Subcutaneous abdominal adipose tissue (tissue), 5 donors: ENCODE data around the gene SEPTIN11.
A peak's percentile ranks its signal among the peaks of the same experiment; 100 is the strongest.

Source experiments
- H3K27ac ChIP-seq: one replicate; pipeline ENCODE4 v1.7.0; 2013; ENCODE audit warnings: low read depth, mild to moderate bottlenecking, inconsistent platforms, low read length, moderate library complexity
- H3K27me3 ChIP-seq, 5 donors: one replicate each; pipeline ENCODE4 v1.7.0; 2013; ENCODE audit warnings: low read length in 5 of 5, inconsistent platforms in 1 of 5; ENCODE audit not compliant: control insufficient read depth in 5 of 5, insufficient read depth in 4 of 5
- H3K36me3 ChIP-seq, 5 donors: one replicate each; pipeline ENCODE4 v1.7.0; 2013; ENCODE audit warnings: low read length in 5 of 5; ENCODE audit not compliant: control insufficient read depth in 5 of 5, insufficient read depth in 5 of 5
- H3K4me1 ChIP-seq, 5 donors: one replicate each; pipeline ENCODE4 v1.7.0; 2013; ENCODE audit warnings: low read length in 5 of 5, mild to moderate bottlenecking in 3 of 5, moderate library complexity in 1 of 5; ENCODE audit not compliant: control insufficient read depth in 5 of 5, insufficient read depth in 5 of 5
- H3K4me3 ChIP-seq, 5 donors: one replicate each; pipeline ENCODE4 v1.7.0; 2013; ENCODE audit warnings: low read length in 5 of 5, low read depth in 1 of 5
- H3K9ac ChIP-seq, 5 donors: one replicate each; pipeline ENCODE4 v1.7.0; 2013; ENCODE audit warnings: low read length in 5 of 5, mild to moderate bottlenecking in 4 of 5, moderate library complexity in 3 of 5
- H3K9me3 ChIP-seq, 5 donors: one replicate each; pipeline ENCODE4 v1.7.0; 2013; ENCODE audit warnings: low read length in 5 of 5; ENCODE audit not compliant: control insufficient read depth in 5 of 5
- donor health status: healthy.
- donor health status: healthy.
- donor health status: healthy.
- donor health status: healthy.
- donor health status: healthy.

SEPTIN11 gene

GRCh38 chr4:76987153-76987591 lies 37.6 kb downstream of the SEPTIN11 start:
- no peaks in the 10 kb centered on the region for H3K27me3 ChIP-seq
- peaks cover 13 to 63% (median 58%) of the 10 kb centered on the region in 5 donors for H3K4me1 ChIP-seq
- H3K4me3 ChIP-seq: peak overlapping the region in 1 of 5 donors; percentile 30
- peak overlapping the region; percentile 74 for H3K27ac ChIP-seq
- no peaks in the 10 kb centered on the region for H3K9me3 ChIP-seq
- H3K36me3 ChIP-seq: peaks cover 0 to 3% (median 0%) of the 10 kb centered on the region in 5 donors
- peak overlapping the region in 2 of 5 donors; percentile 34 to 35 for H3K9ac ChIP-seq

GRCh38 chr4:76987685-76988084 lies 38.1 kb downstream of the SEPTIN11 start:
- Histone ChIP-seq H3K4me1 (peaks cover 13 to 60% (median 56%) of the 10 kb centered on the region in 5 donors), H3K27ac (peak overlapping the region; percentile 74), H3K9me3 (no peaks in the 10 kb centered on the region), H3K4me3 (no peak overlapping the region), H3K9ac (peak overlapping the region in 2 of 5 donors; percentile 18 to 35), H3K27me3 (no peaks in the 10 kb centered on the region), H3K36me3 (peaks cover 0 to 3% (median 0%) of the 10 kb centered on the region in 5 donors)

GRCh38 chr4:76989391-76990061 lies 40.0 kb downstream of the SEPTIN11 start:
- Histone ChIP-seq H3K36me3 (peaks cover 0 to 3% (median 0%) of the 10 kb centered on the region in 5 donors), H3K9me3 (no peaks in the 10 kb centered on the region)

GRCh38 chr4:76990288-76991080 lies 40.9 kb downstream of the SEPTIN11 start:
- H3K27ac ChIP-seq: peak overlapping the region; percentile 29
- peaks cover 0 to 3% (median 0%) of the 10 kb centered on the region in 5 donors for H3K36me3 ChIP-seq
- H3K9me3 ChIP-seq: no peaks in the 10 kb centered on the region
- no peak overlapping the region for H3K9ac ChIP-seq
- H3K27me3 ChIP-seq: no peaks in the 10 kb centered on the region
- no peak overlapping the region for H3K4me3 ChIP-seq
- H3K4me1 ChIP-seq: peaks cover 9 to 35% (median 30%) of the 10 kb centered on the region in 5 donors

More at GRCh38 chr4:76989391-76990061, 40.0 kb downstream of the SEPTIN11 start:
- Histone ChIP-seq H3K27me3 (no peaks in the 10 kb centered on the region), H3K27ac (no peak overlapping the region), H3K4me3 (no peak overlapping the region), H3K4me1 (peaks cover 9 to 45% (median 40%) of the 10 kb centered on the region in 5 donors), H3K9ac (no peak overlapping the region)

GRCh38 chr4:76991161-76991660 lies 41.7 kb downstream of the SEPTIN11 start:
- Histone ChIP-seq H3K27me3 (no peaks in the 10 kb centered on the region), H3K9ac (no peak overlapping the region), H3K27ac (peak overlapping the region; percentile 29), H3K4me3 (no peak overlapping the region), H3K9me3 (no peaks in the 10 kb centered on the region), H3K36me3 (peaks cover 0 to 7% (median 2%) of the 10 kb centered on the region in 5 donors), H3K4me1 (peaks cover 8 to 28% (median 23%) of the 10 kb centered on the region in 5 donors)

- H3K27ac ChIP-seq: peak overlapping the region; percentile 61
- H3K36me3 ChIP-seq: peaks cover 7 to 33% (median 27%) of the 10 kb centered on the region in 5 donors
- no peak overlapping the region for H3K4me3 ChIP-seq
- H3K27me3 ChIP-seq: no peaks in the 10 kb centered on the region
- peaks cover 0 to 19% (median 5%) of the 10 kb centered on the region in 5 donors for H3K4me1 ChIP-seq
- H3K9ac ChIP-seq: no peak overlapping the region
- peaks cover 0 to 4% (median 3%) of the 10 kb centered on the region in 5 donors for H3K9me3 ChIP-seq
Observed at GRCh38 chr4:76993787-76994641, 44.5 kb downstream of the SEPTIN11 start.

- Histone ChIP-seq H3K9ac (no peak overlapping the region), H3K9me3 (peaks cover 0 to 4% (median 3%) of the 10 kb centered on the region in 5 donors), H3K27me3 (no peaks in the 10 kb centered on the region), H3K4me3 (no peak overlapping the region), H3K27ac (peak overlapping the region; percentile 10), H3K36me3 (peaks cover 18 to 45% (median 36%) of the 10 kb centered on the region in 5 donors), H3K4me1 (peaks cover 0 to 13% (median 0%) of the 10 kb centered on the region in 5 donors)
Observed at GRCh38 chr4:76995776-76996175, 46.2 kb downstream of the SEPTIN11 start.

GRCh38 chr4:76996445-76996844 lies 46.9 kb downstream of the SEPTIN11 start:
- Histone ChIP-seq H3K36me3 (peaks cover 21 to 48% (median 39%) of the 10 kb centered on the region in 5 donors), H3K9me3 (peaks cover 0 to 4% (median 3%) of the 10 kb centered on the region in 5 donors), H3K4me3 (no peak overlapping the region), H3K9ac (no peak overlapping the region), H3K27ac (no peak overlapping the region), H3K4me1 (peaks cover 0 to 10% (median 0%) of the 10 kb centered on the region in 5 donors), H3K27me3 (no peaks in the 10 kb centered on the region)

- Histone ChIP-seq H3K9me3 (peaks cover 0 to 4% (median 3%) of the 10 kb centered on the region in 5 donors), H3K27me3 (no peaks in the 10 kb centered on the region), H3K27ac (no peak overlapping the region), H3K36me3 (peaks cover 23 to 48% (median 41%) of the 10 kb centered on the region in 5 donors), H3K4me1 (peaks cover 0 to 12% (median 0%) of the 10 kb centered on the region in 5 donors), H3K9ac (no peak overlapping the region), H3K4me3 (no peak overlapping the region)
Observed at GRCh38 chr4:76997077-76997476, 47.5 kb downstream of the SEPTIN11 start.
